PC-9 (cell line): ENCODE data around the gene USP12.

ENCODE experiments used
- EZH2 ChIP-seq: fragments of 200-600 bp; sonication (generic); IDR thresholded peaks from 2 replicates; pipeline ENCODE4 v1.8.0; 2017; ENCODE audit warnings: antibody characterized with exemption, low read depth
- TF ChIP-seq, protein P1 (sequence below): fragments of 200-600 bp; sonication (generic); conservative IDR thresholded peaks from 2 replicates; pipeline ENCODE4 v1.6.1; 2017; ENCODE audit warnings: mixed run types, antibody characterized with exemption, mild to moderate bottlenecking, moderate library complexity

DNA sequence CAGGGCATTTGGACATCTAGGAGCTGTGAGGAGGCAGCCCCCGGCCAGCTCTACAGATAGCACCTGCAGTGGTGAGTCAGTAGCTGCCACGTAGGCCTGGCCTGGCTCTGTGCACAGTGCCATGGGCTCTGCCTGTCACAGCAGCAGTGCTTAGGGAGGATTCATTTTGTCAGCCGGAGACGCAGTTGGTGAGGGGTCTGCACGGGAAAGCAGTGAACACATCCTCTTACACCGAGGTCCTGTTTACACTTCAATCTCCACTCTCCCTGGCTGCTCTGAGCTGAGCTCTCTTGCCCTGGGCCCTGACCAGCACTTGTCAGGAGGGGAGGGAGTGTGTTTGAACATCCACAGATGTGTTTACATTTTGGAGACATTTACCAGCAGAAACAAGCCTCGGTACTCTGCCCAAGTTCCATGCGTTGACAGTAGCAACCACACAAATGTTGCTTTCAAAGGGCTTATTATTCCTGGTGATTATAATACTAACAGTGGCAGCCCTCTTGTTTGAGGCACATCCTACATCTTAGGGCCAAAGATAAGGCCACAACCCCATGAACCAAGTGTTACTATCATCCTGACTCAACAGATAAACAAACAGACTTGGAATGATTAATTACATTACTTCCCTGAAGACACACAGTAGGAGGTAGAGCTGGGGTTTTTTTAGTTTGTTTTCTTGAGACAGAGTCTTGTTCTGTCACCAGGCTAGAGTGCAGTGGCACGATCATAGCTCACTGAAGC, 148.9 kb downstream of the USP12 start:
- TF ChIP-seq, protein P1, sequence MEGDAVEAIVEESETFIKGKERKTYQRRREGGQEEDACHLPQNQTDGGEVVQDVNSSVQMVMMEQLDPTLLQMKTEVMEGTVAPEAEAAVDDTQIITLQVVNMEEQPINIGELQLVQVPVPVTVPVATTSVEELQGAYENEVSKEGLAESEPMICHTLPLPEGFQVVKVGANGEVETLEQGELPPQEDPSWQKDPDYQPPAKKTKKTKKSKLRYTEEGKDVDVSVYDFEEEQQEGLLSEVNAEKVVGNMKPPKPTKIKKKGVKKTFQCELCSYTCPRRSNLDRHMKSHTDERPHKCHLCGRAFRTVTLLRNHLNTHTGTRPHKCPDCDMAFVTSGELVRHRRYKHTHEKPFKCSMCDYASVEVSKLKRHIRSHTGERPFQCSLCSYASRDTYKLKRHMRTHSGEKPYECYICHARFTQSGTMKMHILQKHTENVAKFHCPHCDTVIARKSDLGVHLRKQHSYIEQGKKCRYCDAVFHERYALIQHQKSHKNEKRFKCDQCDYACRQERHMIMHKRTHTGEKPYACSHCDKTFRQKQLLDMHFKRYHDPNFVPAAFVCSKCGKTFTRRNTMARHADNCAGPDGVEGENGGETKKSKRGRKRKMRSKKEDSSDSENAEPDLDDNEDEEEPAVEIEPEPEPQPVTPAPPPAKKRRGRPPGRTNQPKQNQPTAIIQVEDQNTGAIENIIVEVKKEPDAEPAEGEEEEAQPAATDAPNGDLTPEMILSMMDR: no peak
- no peak for TF ChIP-seq EZH2
